Small intestine (tissue), 7 donors: ENCODE data around the gene DICER1. TPM values are rescaled to one million over a fixed set of nuclear protein-coding genes. Genes with fewer than 3 reads are reported as not detected.
A peak's percentile ranks its signal among the peaks of the same experiment; 100 is the strongest.
"Not testable (repeated sequence)": the region's sequence is repeated elsewhere in the genome, so short reads cannot be mapped to it uniquely, and the experiment has no call there.

ENCODE experiments used
- DNase-seq, 2 donors: peaks; one replicate each; pipeline versions ENCODE4 v3.0.0 to v3.0.0-alpha.2; 2013
- FAIRE-seq: peaks from 2 replicates; lab custom pipeline; 2012; peaks lifted over from hg19 to GRCh38; lab: Jason Lieb, UNC
- H3K27ac ChIP-seq, 3 donors: one replicate each; pipeline ENCODE4 v1.5.1; 2013; ENCODE audit warnings: low read length in 2 of 3, mild to moderate bottlenecking in 2 of 3, control low read depth in 1 of 3, inconsistent platforms in 1 of 3, low read depth in 1 of 3, moderate library complexity in 1 of 3
- H3K27me3 ChIP-seq, 3 donors: one replicate each; pipeline ENCODE4 v1.6.1; 2013; ENCODE audit warnings: low read length in 3 of 3, inconsistent platforms in 1 of 3; ENCODE audit not compliant: control insufficient read depth in 3 of 3, insufficient read depth in 3 of 3
- H3K36me3 ChIP-seq, 3 donors: one replicate each; pipeline ENCODE4 v1.6.1; 2013; ENCODE audit warnings: low read length in 3 of 3, inconsistent platforms in 1 of 3, low read depth in 1 of 3, mild to moderate bottlenecking in 1 of 3, moderate library complexity in 1 of 3; ENCODE audit not compliant: control insufficient read depth in 3 of 3, insufficient read depth in 2 of 3
- H3K4me1 ChIP-seq, 3 donors: one replicate each; pipeline ENCODE4 v1.6.1; 2013; ENCODE audit warnings: low read length in 2 of 3, inconsistent platforms in 1 of 3, low read depth in 1 of 3, mild to moderate bottlenecking in 1 of 3, moderate library complexity in 1 of 3; ENCODE audit not compliant: control insufficient read depth in 3 of 3, insufficient read depth in 2 of 3
- H3K4me3 ChIP-seq, 3 donors: one replicate each; pipeline ENCODE4 v1.5.1; 2013; ENCODE audit warnings: low read length in 3 of 3, control low read depth in 1 of 3, inconsistent platforms in 1 of 3, low read depth in 1 of 3, mild to moderate bottlenecking in 1 of 3, moderate library complexity in 1 of 3
- H3K9me3 ChIP-seq, 2 donors: one replicate each; pipeline ENCODE4 v1.6.1; 2013; ENCODE audit warnings: low read depth in 1 of 2, low read length in 1 of 2; ENCODE audit not compliant: control insufficient read depth in 2 of 2, insufficient read depth in 1 of 2
- WGBS, 3 donors: extraction: QIAGEN DNeasy Blood & Tissue Kit; methylation state at CpG; one replicate each; pipeline ENCODE4 v1.1.7; 2013; 5-methylcytosine and 5-hydroxymethylcytosine counted together
- polyA plus RNA-seq, 4 donors: library from polyadenylated mRNA; stranded (reverse) in 3 of 4; unstranded in 1 of 4; fragments of 200-250 nt in 3 of 4; fragments of 120-200 nt in 1 of 4; gene quantifications; one replicate each; pipeline versions ENCODE4 v1.2.1 to v1.2.3, GENCODE V29; 2013
- donor health status: healthy with polysubstance abuse.
- donor health status: control.
- donor health status: control.
- donor health status: Bipolar disorder and iron deficiency.
- donor health status: healthy.

DICER1 gene
- polyA plus RNA-seq, 4 donors = 7.3 to 30.7 (median 8.1) TPM

DNA sequence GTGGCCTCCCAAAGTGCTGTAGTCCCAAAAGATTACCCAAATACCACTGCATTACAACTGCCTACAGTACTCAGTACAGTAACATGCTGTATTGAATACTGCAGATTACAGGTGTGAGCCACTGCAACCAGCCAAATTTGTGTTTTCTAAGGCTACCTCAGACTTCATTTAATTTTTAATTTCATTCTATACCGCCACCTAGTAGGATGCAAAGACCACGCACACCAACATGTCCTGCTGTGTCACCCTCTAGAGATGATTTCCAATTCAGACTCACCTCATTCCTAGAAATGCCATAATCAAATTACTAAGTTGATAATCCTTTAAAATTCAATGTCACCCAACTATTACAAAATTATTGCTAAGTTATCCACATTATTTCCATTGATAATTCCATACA lies 15.1 kb downstream of the DICER1 start:
- H3K4me1 ChIP-seq = peaks cover 0 to 9% (median 0%) of the 10 kb centered on the region in 3 donors
- H3K27ac ChIP-seq = no peak overlapping the region
- peaks cover 0 to 13% of the 10 kb centered on the region in 2 donors for H3K9me3 ChIP-seq
- FAIRE-seq (no peak), DNase-seq (no peak)
- H3K27me3 ChIP-seq = no peaks in the 10 kb centered on the region
- peaks cover 0 to 4% (median 0%) of the 10 kb centered on the region in 3 donors for H3K36me3 ChIP-seq
- H3K4me3 ChIP-seq = no peak overlapping the region
- WGBS, 3 donors = 97 to 99% (median 98%) methylated on average over 2 of the region's 2 CpGs

GRCh38 chr14:95141684-95142083 lies 15.6 kb downstream of the DICER1 start:
- Histone ChIP-seq H3K27me3 (no peaks in the 10 kb centered on the region), H3K9me3 (peaks cover 0 to 13% of the 10 kb centered on the region in 2 donors), H3K4me1 (peaks cover 0 to 9% (median 0%) of the 10 kb centered on the region in 3 donors), H3K27ac (no peak overlapping the region), H3K4me3 (no peak overlapping the region), H3K36me3 (peaks cover 0 to 4% (median 0%) of the 10 kb centered on the region in 3 donors)
- 11 to 53% (median 18%) methylated on average over 1 of the region's 1 CpG for WGBS, 3 donors
- no peak for DNase-seq
- FAIRE-seq = no peak

DNA sequence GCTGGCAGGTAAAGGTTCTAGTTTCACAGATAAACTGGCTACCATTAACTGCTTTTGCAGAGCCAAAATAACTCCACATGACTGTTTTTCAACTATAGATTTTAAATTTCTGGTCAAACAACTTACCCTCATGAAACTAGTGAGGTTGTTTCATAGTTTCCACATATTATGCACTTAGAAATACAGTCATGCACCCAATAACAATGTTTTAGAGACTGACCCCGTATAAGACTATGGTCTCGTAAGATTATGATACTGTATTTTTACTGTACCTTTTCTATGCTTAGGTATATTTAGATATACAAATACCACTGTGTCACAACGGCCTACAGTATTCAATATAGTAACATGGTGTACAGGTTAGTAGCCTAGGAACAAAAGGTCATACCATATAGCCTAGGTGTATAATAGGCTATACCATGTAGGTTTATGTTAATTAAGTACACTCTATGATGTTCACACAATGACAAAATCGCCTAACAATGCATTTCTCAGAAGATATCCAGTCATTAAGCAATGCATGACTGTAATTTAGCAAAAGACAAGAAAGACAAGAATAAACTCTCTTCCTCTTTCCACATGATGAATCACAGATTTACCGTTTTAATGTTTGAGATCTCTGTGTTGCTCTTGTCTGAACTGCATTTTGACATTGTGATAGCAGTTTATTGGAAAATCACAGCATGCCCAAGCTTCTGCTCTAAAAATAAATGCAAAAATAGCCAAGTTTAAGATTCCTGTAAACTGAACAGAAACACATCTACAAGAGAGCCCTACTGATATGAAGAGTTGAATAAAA lies 17.1 kb downstream of the DICER1 start:
- Histone ChIP-seq H3K36me3 (peaks cover 0 to 1% (median 0%) of the 10 kb centered on the region in 3 donors), H3K4me3 (no peak overlapping the region), H3K9me3 (peaks cover 0 to 6% of the 10 kb centered on the region in 2 donors), H3K27ac (no peak overlapping the region), H3K4me1 (peaks cover 0 to 9% (median 0%) of the 10 kb centered on the region in 3 donors), H3K27me3 (no peaks in the 10 kb centered on the region)
- DNase-seq = no peak
- 69 to 80% (median 77%) methylated on average over 5 of the region's 5 CpGs for WGBS, 3 donors
- FAIRE-seq = no peak

DNA sequence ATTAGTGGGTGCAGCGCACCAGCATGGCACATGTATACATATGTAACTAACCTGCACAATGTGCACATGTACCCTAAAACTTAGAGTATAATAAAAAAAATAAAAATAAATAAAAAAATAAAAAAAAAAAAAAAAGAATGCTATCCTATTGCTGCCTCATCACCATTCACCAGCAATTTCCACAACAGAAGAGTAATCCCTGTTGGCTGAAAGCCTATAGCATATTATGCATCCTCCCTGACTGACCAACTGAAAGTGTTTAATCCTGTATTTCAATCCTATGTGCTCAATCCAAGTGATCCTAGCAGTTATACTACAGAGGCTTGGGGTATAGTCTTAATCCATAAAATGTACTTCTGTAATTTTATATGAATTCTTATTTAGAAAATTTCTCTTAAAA lies 18.5 kb downstream of the DICER1 start:
- H3K27me3 ChIP-seq = no peaks in the 10 kb centered on the region
- peaks cover 0 to 9% (median 0%) of the 10 kb centered on the region in 3 donors for H3K4me1 ChIP-seq
- no peak overlapping the region for H3K4me3 ChIP-seq
- DNase-seq (no peak), FAIRE-seq (no peak)
- WGBS, 3 donors = no CpG with 5 or more reads among the region's 1 CpG
- H3K27ac ChIP-seq = no peak overlapping the region
- H3K36me3 ChIP-seq = peaks cover 0 to 1% (median 0%) of the 10 kb centered on the region in 3 donors
- no peaks in the 10 kb centered on the region for H3K9me3 ChIP-seq

GRCh38 chr14:95138455-95138854 lies 18.9 kb downstream of the DICER1 start:
- H3K9me3 ChIP-seq, DNase-seq, FAIRE-seq, H3K27ac ChIP-seq, H3K36me3 ChIP-seq, H3K27me3 ChIP-seq, H3K4me3 ChIP-seq, H3K4me1 ChIP-seq: not testable (repeated sequence)
- 90 to 97% (median 92%) methylated on average over 4 of the region's 5 CpGs for WGBS, 3 donors

DNA sequence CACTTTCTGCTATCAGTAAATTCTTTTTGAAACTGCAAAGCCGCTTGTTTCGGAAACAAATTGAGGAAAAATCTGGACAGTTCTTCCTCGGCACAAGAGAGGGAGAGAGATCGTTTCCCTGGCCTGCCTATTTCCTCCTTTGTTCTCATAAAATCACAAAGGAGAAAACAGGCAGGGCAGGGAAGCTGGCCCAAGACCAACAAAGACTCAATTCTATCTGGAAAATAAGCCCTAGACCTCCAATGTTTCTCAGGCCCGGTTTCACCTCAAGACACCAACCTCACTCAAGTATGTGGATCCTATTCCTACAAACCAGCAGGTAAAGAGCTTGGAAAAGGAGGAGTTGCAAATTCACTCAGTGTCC lies 19.5 kb downstream of the DICER1 start:
- peak; percentile 21 for DNase-seq
- peaks cover 0 to 9% (median 0%) of the 10 kb centered on the region in 3 donors for H3K4me1 ChIP-seq

DNA sequence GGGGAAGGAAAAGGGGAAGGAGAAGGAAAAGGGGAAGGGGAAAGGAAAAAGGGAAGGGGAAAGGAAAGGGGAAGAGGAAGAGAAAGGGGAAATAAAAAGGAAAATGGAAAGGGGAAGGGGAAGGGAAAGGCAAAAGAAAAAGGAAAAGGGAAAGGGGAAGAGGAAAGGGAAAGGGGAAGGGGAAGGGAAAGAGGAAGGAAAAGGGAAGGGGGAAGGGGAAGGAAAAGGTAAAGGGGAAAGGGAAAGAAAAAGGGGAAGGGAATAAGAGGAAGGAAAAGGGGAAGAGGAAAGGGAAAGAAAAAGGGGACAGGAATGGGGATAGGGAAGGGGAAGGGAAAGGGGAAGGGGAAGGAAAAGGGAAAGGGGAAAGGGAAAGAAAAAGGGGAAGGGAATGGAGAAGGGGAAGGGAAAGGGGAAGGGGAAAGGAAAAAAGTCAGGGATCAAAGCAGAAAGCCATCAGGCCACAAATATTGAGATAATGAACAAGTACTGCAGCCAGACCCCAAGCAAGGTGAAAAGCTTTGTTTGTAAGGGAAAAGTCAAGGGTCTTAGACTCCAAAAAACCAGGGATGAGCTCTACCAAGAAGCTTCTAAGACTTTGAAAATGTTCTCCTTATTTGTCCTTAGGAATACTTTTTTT lies 20.0 kb downstream of the DICER1 start:
- peak overlapping the region in 2 of 3 donors; percentile 38 to 44 for H3K27ac ChIP-seq
- no peaks in the 10 kb centered on the region for H3K9me3 ChIP-seq
- DNase-seq (no peak), FAIRE-seq (no peak)
- H3K27me3 ChIP-seq = no peaks in the 10 kb centered on the region
- peaks cover 0 to 9% (median 0%) of the 10 kb centered on the region in 3 donors for H3K4me1 ChIP-seq
- no peak overlapping the region for H3K4me3 ChIP-seq
- H3K36me3 ChIP-seq = peaks cover 0 to 3% (median 1%) of the 10 kb centered on the region in 3 donors

More for the DNA sequence above, 19.5 kb downstream of the DICER1 start:
- H3K4me3 ChIP-seq = no peak overlapping the region
- no peaks in the 10 kb centered on the region for H3K9me3 ChIP-seq
- H3K27ac ChIP-seq = peak overlapping the region in 2 of 3 donors; percentile 36 to 38
- peaks cover 0 to 3% (median 1%) of the 10 kb centered on the region in 3 donors for H3K36me3 ChIP-seq
- no peaks in the 10 kb centered on the region for H3K27me3 ChIP-seq
- no peak for FAIRE-seq
- WGBS, 3 donors = 34 to 47% (median 41%) methylated on average over 5 of the region's 5 CpGs

DNA sequence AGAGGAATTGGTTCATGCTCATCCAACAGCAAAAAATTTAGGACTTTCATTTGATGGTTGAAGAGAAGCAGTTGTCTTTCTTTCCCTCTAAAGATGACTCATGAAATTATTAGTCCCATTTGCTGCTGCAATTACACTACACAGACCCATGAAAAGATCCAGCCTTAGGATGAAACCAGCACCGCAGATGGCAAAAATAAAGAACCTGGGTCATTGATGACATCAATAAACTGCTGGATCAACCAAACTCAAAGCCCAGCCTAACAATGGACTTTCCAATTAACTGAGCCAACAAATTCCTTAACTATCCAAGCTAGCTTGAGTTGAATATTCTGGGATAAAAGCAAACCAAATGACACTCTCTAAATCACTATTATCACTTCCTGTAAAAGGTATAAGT lies 20.7 kb downstream of the DICER1 start:
- 78 to 100% (median 94%) methylated on average over 1 of the region's 1 CpG for WGBS, 3 donors
- Histone ChIP-seq H3K27ac (no peak overlapping the region), H3K9me3 (no peaks in the 10 kb centered on the region), H3K4me3 (no peak overlapping the region), H3K36me3 (peaks cover 0 to 3% (median 1%) of the 10 kb centered on the region in 3 donors), H3K27me3 (no peaks in the 10 kb centered on the region), H3K4me1 (peaks cover 0 to 6% (median 0%) of the 10 kb centered on the region in 3 donors)
- DNase-seq = no peak
- FAIRE-seq = no peak
